ENCODE measurements around the gene SDK1.

Gene SDK1

GRCh38 chr7:3971323-3971722 lies 670.3 kb downstream of the SDK1 start:
- DNase-seq: no peak
- Histone ChIP-seq H3K9me3 (no peaks in the 10 kb centered on the region), H3K4me1 (no peaks in the 10 kb centered on the region), H3K4me3 (ENCODE audit: low read depth, low read length) (no peak overlapping the region), H3K27me3 (no peaks in the 10 kb centered on the region), H3K36me3 (no peaks in the 10 kb centered on the region)
- TF ChIP-seq CTCF (IDR thresholded peaks at IDR 0.05; ENCODE audit: low read depth, low read length): no peak

- H3K9me3 ChIP-seq: no peaks in the 10 kb centered on the region
- H3K36me3 ChIP-seq: no peaks in the 10 kb centered on the region
- no peaks in the 10 kb centered on the region for H3K27me3 ChIP-seq
- no peak overlapping the region for H3K4me3 ChIP-seq (ENCODE audit: low read depth, low read length)
- no peak for DNase-seq
- no peak for TF ChIP-seq CTCF (IDR thresholded peaks at IDR 0.05; ENCODE audit: low read depth, low read length)
- no peaks in the 10 kb centered on the region for H3K4me1 ChIP-seq
These were observed 672.2 kb downstream of the SDK1 start for GRCh38 chr7:3973264-3973663.

- H3K9me3 ChIP-seq: no peaks in the 10 kb centered on the region
- no peaks in the 10 kb centered on the region for H3K36me3 ChIP-seq
- no peaks in the 10 kb centered on the region for H3K4me1 ChIP-seq
- no peaks in the 10 kb centered on the region for H3K27me3 ChIP-seq
- DNase-seq: no peak
- H3K4me3 ChIP-seq (ENCODE audit: low read depth, low read length): no peak overlapping the region
- no peak for TF ChIP-seq CTCF (IDR thresholded peaks at IDR 0.05; ENCODE audit: low read depth, low read length)
These were observed 673.3 kb downstream of the SDK1 start for GRCh38 chr7:3974329-3974728.

- Histone ChIP-seq H3K9me3 (no peaks in the 10 kb centered on the region), H3K36me3 (no peaks in the 10 kb centered on the region), H3K27me3 (no peaks in the 10 kb centered on the region), H3K4me3 (ENCODE audit: low read depth, low read length) (no peak overlapping the region), H3K4me1 (no peaks in the 10 kb centered on the region)
- DNase-seq: no peak
- no peak for TF ChIP-seq CTCF (IDR thresholded peaks at IDR 0.05; ENCODE audit: low read depth, low read length)
These were observed 674.3 kb downstream of the SDK1 start for GRCh38 chr7:3975371-3975770.

- no peaks in the 10 kb centered on the region for H3K4me1 ChIP-seq
- no peak overlapping the region for H3K4me3 ChIP-seq (ENCODE audit: low read depth, low read length)
- no peak for DNase-seq
- no peaks in the 10 kb centered on the region for H3K36me3 ChIP-seq
- no peak for TF ChIP-seq CTCF (IDR thresholded peaks at IDR 0.05; ENCODE audit: low read depth, low read length)
- H3K9me3 ChIP-seq: no peaks in the 10 kb centered on the region
- H3K27me3 ChIP-seq: no peaks in the 10 kb centered on the region
These were observed 676.3 kb downstream of the SDK1 start for GRCh38 chr7:3977391-3977790.

GRCh38 chr7:3978839-3979238 lies 677.8 kb downstream of the SDK1 start:
- H3K4me3 ChIP-seq (ENCODE audit: low read depth, low read length): no peak overlapping the region
- H3K4me1 ChIP-seq: no peaks in the 10 kb centered on the region
- H3K9me3 ChIP-seq: no peaks in the 10 kb centered on the region
- no peaks in the 10 kb centered on the region for H3K27me3 ChIP-seq
- TF ChIP-seq CTCF (IDR thresholded peaks at IDR 0.05; ENCODE audit: low read depth, low read length): no peak
- no peak for DNase-seq
- no peaks in the 10 kb centered on the region for H3K36me3 ChIP-seq
